ENCODE results near the gene SYT8.

SYT8 gene

DNA sequence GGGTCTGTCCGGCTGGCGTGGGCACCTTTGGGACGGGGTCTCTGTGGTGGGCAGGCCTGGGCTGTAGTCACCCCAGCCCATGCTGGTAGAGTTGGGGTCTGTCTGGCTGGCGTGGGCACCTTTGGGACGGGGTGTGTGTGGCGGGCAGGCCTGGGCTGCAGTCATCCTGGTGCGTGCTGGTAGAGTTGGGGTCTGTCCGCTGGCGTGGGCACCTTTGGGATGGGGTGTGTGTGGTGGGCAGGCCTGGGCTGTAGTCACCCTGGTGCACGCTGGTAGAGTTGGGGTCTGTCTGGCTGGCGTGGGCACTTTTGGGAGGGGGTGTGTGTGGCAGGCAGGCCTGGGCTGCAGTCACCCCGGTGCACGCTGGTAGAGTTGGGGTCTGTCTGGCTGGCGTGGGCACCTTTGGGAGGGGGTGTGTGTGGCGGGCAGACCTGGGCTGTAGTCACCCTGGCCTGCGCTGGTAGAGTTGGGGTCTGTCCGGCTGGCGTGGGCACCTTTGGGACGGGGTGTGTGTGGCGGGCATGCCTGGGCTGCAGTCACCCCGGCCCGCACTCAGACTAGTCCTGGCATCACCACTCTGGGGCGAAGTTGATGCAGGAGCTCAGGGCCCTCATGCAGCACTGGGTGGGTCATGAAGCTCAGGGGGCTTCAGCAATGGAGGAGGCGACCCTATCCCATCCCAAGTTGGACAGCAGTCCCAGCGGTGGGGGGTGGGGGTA, 37.6 kb downstream of the SYT8 start:
- TF ChIP-seq GATA2 (IDR thresholded peaks at IDR 0.05; ENCODE audit: low read depth, low read length) (no peak), GATA3 (IDR thresholded peaks at IDR 0.05; ENCODE audit: low read depth, low read length) (no peak)

GRCh38 chr11:1873048-1873812, 38.4 kb downstream of the SYT8 start:
- TF ChIP-seq GATA2 (IDR thresholded peaks at IDR 0.05; ENCODE audit: low read depth, low read length) (no peak), GATA3 (IDR thresholded peaks at IDR 0.05; ENCODE audit: low read depth, low read length) (no peak)

DNA sequence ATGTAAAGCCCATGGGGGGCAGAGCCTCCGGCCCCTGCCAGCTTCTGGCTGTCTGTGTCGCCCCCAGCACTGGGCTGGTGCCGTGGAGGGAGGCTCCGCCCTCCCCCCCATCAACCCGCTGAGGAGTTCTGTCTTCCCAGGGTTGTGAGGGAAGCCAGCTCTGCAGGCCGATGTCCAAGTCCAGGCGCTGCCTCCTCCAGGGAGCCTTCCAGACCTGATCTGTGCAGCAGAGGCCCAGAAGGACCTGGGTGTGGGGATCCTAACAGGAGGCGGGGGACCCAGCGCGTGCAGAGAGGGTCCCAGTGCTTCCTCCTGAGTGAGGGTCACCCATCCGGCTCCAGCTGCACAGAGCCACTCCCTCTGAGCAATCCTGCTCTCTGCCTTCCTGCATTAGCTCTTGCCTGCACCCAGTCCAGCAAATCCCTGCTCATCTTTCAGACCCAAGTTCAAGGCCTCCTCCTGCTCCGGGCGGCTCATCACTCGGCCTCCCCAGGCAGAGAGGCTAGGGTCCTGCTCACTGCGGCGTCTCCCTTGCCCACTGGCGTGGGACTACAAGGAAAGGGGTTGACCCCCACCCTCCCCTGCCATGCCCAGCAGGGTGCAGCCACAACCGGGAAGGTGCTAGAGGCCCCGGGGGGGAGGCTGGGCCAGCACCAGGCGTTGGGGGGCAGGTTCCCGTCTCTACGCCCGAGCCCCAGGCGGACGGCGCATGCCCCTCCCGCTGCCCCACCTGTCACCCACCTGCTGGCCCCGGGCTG, 40.5 kb downstream of the SYT8 start:
- TF ChIP-seq GATA2 (IDR thresholded peaks at IDR 0.05; ENCODE audit: low read depth, low read length) (no peak), GATA3 (IDR thresholded peaks at IDR 0.05; ENCODE audit: low read depth, low read length) (no peak)

DNA sequence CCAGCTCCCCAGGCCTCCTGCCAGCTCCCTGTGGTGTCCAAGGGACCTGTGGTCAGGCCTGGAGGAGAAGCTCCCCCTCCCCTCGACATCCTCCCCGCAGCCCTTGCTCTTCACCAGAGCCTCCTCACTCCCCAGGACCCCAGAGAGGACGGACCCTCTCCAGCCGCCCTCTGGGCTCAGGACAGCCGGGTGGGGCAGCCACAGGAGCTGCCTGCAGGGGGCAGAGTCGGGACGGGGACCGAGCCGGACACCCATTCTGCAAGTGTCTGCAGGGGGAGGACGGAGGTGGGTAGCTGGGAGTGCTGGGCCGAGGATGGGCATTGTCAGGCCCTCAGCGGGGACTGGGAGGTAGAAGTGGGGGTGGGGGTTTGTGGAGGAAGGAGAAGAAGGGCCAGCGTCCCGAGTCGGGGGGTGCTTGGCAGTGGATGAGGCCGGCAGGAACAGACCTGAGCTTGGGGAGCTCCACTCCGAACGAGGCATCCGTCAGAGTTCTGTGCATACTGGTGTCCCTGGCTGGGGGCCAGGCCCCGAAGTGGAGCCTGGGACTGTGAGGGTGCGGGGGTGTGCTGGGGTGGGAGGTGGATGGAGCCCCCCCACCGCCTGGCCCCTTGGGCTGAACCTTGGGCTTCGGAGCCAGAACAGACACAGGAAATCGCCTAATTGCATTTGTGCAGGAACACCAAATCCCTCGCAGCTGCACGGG, 41.7 kb downstream of the SYT8 start:
- TF ChIP-seq GATA3 (IDR thresholded peaks at IDR 0.05; ENCODE audit: low read depth, low read length), result no peak
- no peak for TF ChIP-seq GATA2 (IDR thresholded peaks at IDR 0.05; ENCODE audit: low read depth, low read length)

DNA sequence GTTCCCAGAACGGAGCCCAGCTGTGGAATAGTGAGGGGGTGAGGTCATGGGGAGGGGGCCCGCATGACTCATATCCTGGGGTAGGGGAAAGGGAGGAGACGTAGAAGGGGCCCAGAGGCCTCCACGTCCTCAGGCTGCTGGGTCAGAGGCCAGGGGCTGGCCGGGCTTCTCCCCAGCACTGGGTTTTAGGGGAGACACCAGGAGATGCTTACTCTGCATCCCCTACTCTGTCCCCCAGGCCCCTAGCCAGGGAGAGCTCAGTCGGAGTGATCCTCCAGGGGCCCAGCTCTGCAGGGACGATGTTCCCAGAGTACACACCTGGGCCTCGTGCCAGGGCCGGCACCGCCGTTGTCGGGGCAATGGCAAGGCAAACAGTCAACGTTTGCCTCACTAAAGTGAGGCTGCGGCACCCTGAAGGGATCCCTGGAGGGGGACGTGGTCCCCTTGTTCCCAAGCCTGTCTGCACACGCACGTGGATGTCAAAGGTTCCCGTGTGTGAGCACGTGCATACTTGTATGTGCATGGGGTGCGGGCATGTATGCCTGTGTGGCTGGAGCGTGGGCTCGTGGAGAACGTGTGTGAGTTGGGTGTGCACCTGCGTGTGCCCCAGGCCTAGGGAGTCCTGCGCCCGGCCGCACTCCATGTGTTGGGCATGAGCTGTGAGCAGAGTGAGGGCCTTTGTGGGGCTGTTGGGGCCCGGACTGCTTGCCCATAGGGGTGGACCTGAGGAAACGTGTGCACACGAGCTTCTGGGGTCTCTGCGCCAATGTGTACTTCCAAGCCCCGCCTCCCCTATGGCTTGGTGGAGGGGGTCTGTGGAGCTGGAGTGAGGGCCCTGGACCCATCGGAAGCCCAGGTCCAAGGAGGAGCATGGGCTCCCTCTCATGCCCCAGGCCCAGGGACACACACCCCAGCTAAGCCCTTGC, 42.7 kb downstream of the SYT8 start:
- no peak for TF ChIP-seq GATA2 (IDR thresholded peaks at IDR 0.05; ENCODE audit: low read depth, low read length)
- TF ChIP-seq GATA3 (IDR thresholded peaks at IDR 0.05; ENCODE audit: low read depth, low read length), result no peak

DNA sequence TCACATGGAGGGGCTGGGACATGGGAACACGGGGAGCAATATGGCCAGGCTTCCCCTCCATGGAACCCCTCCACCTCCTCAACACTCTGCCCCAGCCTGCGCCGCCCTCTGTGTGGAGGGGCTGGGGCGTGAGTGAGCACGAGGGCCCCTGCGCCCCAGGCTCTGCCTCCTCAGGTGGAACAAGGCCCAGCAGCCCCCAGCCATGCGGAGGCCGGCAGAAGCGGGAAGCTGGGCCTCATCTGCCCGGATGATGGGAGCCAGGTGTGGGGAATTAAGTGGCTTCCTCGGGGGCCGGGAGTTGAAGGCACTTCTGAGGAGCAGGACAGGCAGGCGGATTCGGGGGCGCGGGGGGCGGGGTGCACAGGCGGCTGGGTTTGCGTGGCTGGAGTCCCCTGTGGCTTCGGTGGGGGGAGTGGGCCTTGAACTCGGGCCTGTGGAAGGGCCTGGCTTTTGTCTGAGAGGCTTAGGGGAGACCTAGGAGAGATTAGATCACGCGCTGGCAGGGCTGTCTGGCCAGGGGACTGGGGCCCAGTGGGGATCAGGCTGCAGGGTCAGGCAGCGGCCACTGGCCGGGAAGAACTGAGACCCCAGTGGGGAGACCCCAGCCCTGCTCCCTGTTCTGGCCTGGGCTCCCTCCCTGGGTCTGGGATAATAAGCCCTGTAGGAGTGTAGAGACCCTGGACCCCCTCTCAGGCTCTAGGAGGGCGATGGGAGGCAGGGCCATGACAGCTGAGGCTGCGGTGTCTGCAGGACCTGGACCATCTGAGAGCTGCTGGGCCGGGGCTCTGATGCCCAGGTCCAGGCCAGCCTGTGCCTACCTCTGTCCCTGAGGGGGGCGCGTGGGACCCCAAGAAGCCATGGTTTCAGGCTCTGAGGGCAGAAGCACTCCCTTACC, 43.6 kb downstream of the SYT8 start:
- TF ChIP-seq GATA2 (IDR thresholded peaks at IDR 0.05; ENCODE audit: low read depth, low read length), result peak; percentile 75
- TF ChIP-seq GATA3 (IDR thresholded peaks at IDR 0.05; ENCODE audit: low read depth, low read length), result no peak

DNA sequence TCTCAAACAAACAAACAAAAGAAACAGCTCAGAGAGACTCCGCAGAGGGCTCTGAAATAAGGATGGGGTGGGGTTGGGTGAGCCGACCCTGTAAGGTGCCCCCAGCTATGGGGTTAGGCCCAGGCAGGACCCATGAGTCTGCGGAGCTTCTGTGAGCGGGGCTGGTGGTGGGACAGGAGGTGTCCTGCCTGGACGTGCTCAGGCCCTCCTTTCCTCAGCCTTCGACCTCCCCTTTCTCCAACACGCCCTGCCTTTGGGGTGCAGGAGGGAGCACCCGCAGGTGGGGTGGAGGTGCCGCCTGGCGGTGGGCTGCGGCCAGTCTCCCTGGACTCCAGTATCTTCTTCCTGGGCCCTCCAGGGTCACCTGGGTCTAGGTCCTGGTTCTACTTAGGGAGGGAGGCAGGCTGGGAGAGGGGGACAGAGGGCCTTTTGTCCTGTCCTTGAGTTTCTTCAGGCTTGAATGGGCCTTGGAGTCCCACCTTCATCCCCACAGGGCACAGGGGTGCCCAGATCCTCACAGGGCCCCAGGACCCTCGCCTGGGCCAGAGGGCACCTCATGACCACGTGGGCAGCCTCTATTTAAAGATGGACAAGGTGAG, 44.7 kb downstream of the SYT8 start:
- no peak for TF ChIP-seq GATA2 (IDR thresholded peaks at IDR 0.05; ENCODE audit: low read depth, low read length)
- no peak for TF ChIP-seq GATA3 (IDR thresholded peaks at IDR 0.05; ENCODE audit: low read depth, low read length)

GRCh38 chr11:1879941-1880720, 45.3 kb downstream of the SYT8 start:
- TF ChIP-seq GATA3 (IDR thresholded peaks at IDR 0.05; ENCODE audit: low read depth, low read length) (no peak), GATA2 (IDR thresholded peaks at IDR 0.05; ENCODE audit: low read depth, low read length) (no peak)

- TF ChIP-seq GATA3 (IDR thresholded peaks at IDR 0.05; ENCODE audit: low read depth, low read length), result no peak
- TF ChIP-seq GATA2 (IDR thresholded peaks at IDR 0.05; ENCODE audit: low read depth, low read length), result no peak
Observed at GRCh38 chr11:1880746-1881441, 46.1 kb downstream of the SYT8 start.

DNA sequence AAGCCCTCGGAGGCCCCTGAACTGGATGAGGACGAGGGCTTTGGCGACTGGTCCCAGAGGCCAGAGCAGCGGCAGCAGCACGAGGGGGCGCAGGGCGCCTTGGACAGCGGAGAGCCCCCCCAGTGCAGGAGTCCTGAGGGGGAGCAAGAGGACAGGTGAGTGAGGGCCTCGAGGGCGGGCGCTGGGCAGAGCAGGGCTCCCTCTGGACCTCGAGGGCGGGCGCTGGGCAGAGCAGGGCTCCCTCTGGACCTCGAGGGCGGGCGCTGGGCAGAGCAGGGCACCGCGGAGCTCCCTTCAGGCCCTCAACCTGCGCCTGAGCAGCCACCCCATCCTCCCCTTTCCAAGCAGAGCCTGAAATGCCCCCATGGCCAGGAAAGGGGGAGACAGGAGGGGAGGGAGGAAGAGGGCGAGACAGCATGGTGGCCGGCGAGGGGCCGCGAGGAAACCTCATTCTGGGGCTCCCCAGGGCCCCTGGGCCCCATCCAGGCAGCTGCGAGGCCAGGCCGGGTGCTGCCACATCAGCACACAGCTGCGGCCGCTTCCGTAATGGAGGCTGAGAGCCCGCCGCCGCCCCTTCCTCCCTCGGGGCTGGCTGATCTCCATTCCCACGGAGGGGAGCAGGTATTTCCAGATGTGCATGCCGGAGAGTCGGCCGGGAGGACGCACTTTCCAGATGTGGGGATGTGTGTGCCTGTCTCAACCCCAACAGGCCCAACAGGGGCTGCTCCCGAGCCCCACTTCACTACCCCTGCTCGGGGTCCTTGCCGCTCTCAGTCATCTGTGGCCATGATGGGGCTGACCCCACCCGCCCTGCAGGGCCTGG, 46.9 kb downstream of the SYT8 start:
- no peak for TF ChIP-seq GATA2 (IDR thresholded peaks at IDR 0.05; ENCODE audit: low read depth, low read length)
- TF ChIP-seq GATA3 (IDR thresholded peaks at IDR 0.05; ENCODE audit: low read depth, low read length), result no peak
